Mesenchymal stem cell (in vitro differentiated cells and primary cell): ENCODE measurements around the gene RASSF9.

Source experiments
- DNase-seq: peaks from one replicate; pipeline ENCODE4 v3.0.0-alpha.2; 2013
- H2AFZ ChIP-seq: one replicate; pipeline ENCODE4 v1.6.1; 2013; ENCODE audit warnings: low read depth, mild to moderate bottlenecking, control low read depth, inconsistent platforms, low read length, moderate library complexity
- H2AK5ac ChIP-seq: 2 replicates; pipeline ENCODE4 v1.6.1; 2013; ENCODE audit warnings: low read length, moderate library complexity, mild to moderate bottlenecking, inconsistent platforms; ENCODE audit not compliant: severe bottlenecking
- H2BK120ac ChIP-seq: one replicate; pipeline ENCODE4 v1.6.1; 2013; ENCODE audit warnings: low read depth, mild to moderate bottlenecking, inconsistent platforms, low read length, moderate library complexity
- H2BK12ac ChIP-seq, 2 experiments: one replicate each; pipeline ENCODE4 v1.6.1; 2013; ENCODE audit warnings: inconsistent platforms in 2 of 2, low read length in 2 of 2, mild to moderate bottlenecking in 2 of 2, moderate library complexity in 2 of 2, control low read depth in 1 of 2
- H2BK15ac ChIP-seq: one replicate; pipeline ENCODE4 v1.6.1; 2013; ENCODE audit warnings: mild to moderate bottlenecking, low read depth, inconsistent platforms; ENCODE audit not compliant: poor library complexity, severe bottlenecking
- H2BK5ac ChIP-seq: 2 replicates; pipeline ENCODE4 v1.6.1; 2013; ENCODE audit warnings: low read depth, mild to moderate bottlenecking, low read length, control low read depth, inconsistent platforms; ENCODE audit not compliant: poor library complexity, severe bottlenecking
- H3K14ac ChIP-seq, 2 experiments: one replicate each; pipeline ENCODE4 v1.6.1; 2013; ENCODE audit warnings: inconsistent platforms in 2 of 2, low read length in 2 of 2, control low read depth in 1 of 2, mild to moderate bottlenecking in 1 of 2, moderate library complexity in 1 of 2
- H3K18ac ChIP-seq, 2 experiments: one replicate each; pipeline ENCODE4 v1.6.1; 2013; ENCODE audit warnings: inconsistent platforms in 2 of 2, low read length in 2 of 2, control low read depth in 1 of 2, low read depth in 1 of 2, mild to moderate bottlenecking in 1 of 2
- H3K23ac ChIP-seq, 2 experiments: one replicate each; pipeline ENCODE4 v1.6.1; 2013; ENCODE audit warnings: inconsistent platforms in 2 of 2, low read length in 2 of 2, mild to moderate bottlenecking in 2 of 2, moderate library complexity in 2 of 2, control low read depth in 1 of 2
- H3K27ac ChIP-seq: 2 replicates; pipeline ENCODE4 v1.5.1; 2013; ENCODE audit warnings: mild to moderate bottlenecking, moderate library complexity, low read length, control low read depth, inconsistent platforms; ENCODE audit not compliant: poor library complexity, severe bottlenecking
- H3K27me3 ChIP-seq, 2 experiments: 2 replicates each; pipeline versions ENCODE4 v1.6.1 to v1.7.0; 2013; ENCODE audit warnings: low read length in 2 of 2, mild to moderate bottlenecking in 2 of 2, moderate library complexity in 2 of 2, control low read depth in 1 of 2, inconsistent platforms in 1 of 2; ENCODE audit not compliant: control insufficient read depth in 1 of 2, insufficient read depth in 1 of 2
- H3K36me3 ChIP-seq, 2 experiments: 2 replicates each; pipeline versions ENCODE4 v1.6.1 to v1.7.0; 2013; ENCODE audit warnings: low read length in 2 of 2, control low read depth in 1 of 2, inconsistent platforms in 1 of 2, low read depth in 1 of 2, mild to moderate bottlenecking in 1 of 2; ENCODE audit not compliant: insufficient read depth in 2 of 2, control insufficient read depth in 1 of 2
- H3K4ac ChIP-seq, 2 experiments: one replicate each; pipeline ENCODE4 v1.6.1; 2013; ENCODE audit warnings: inconsistent platforms in 2 of 2, low read length in 2 of 2, mild to moderate bottlenecking in 2 of 2, moderate library complexity in 2 of 2, control low read depth in 1 of 2, low read depth in 1 of 2
- H3K4me1 ChIP-seq: 2 replicates; pipeline ENCODE4 v1.6.1; 2013; ENCODE audit warnings: low read depth, low read length, control low read depth; ENCODE audit not compliant: control insufficient read depth, insufficient read depth
- H3K4me2 ChIP-seq: 2 replicates; pipeline ENCODE4 v1.6.1; 2013; ENCODE audit warnings: low read length, mild to moderate bottlenecking, inconsistent platforms; ENCODE audit not compliant: poor library complexity, severe bottlenecking
- H3K4me3 ChIP-seq, 2 experiments: 2 replicates each; pipeline versions ENCODE4 v1.5.1 to v1.7.0; 2013; ENCODE audit warnings: low read length in 2 of 2, mild to moderate bottlenecking in 2 of 2, control low read depth in 1 of 2, low read depth in 1 of 2; ENCODE audit not compliant: insufficient read depth in 1 of 2
- H3K79me1 ChIP-seq: replicated peaks from 2 replicates; pipeline ENCODE4 v1.6.1; 2013; ENCODE audit warnings: mild to moderate bottlenecking, control low read depth, low read length, inconsistent platforms; ENCODE audit not compliant: poor library complexity, severe bottlenecking
- H3K9ac ChIP-seq: 2 replicates; pipeline ENCODE4 v1.7.0; 2013; ENCODE audit warnings: mild to moderate bottlenecking, low read length, moderate library complexity
- H3K9me3 ChIP-seq: 2 replicates; pipeline ENCODE4 v1.7.0; 2013; ENCODE audit warnings: mild to moderate bottlenecking, low read length; ENCODE audit not compliant: control insufficient read depth
- H4K8ac ChIP-seq: one replicate; pipeline ENCODE4 v1.6.1; 2013; ENCODE audit warnings: inconsistent platforms, mild to moderate bottlenecking, low read length, moderate library complexity
- H4K91ac ChIP-seq: one replicate; pipeline ENCODE4 v1.6.1; 2013; ENCODE audit warnings: mild to moderate bottlenecking, low read length, inconsistent platforms
- WGBS: methylation state at CpG from one replicate; pipeline ENCODE4 v1.1.7; 2013; ENCODE audit warnings: mixed read lengths; 5-methylcytosine and 5-hydroxymethylcytosine counted together

The RASSF9 gene

GRCh38 chr12:85855305-85855704 lies 19.1 kb upstream of the RASSF9 start:
- no peak overlapping the region for H2BK120ac ChIP-seq
- no peaks in the 10 kb centered on the region for H3K9me3 ChIP-seq
- H2AFZ ChIP-seq, result no peak overlapping the region
- H2BK5ac ChIP-seq, result no peak overlapping the region
- no peak overlapping the region for H3K27ac ChIP-seq
- no peak overlapping the region for H4K91ac ChIP-seq
- H4K8ac ChIP-seq, result no peak overlapping the region
- WGBS, result 96% methylated on average over 5 of the region's 6 CpGs
- H3K14ac ChIP-seq, result peak overlapping the region in 1 of 2 experiments; percentile 57
- no peak overlapping the region for H3K18ac ChIP-seq
- no peak overlapping the region for H3K4me3 ChIP-seq
- H3K4ac ChIP-seq, result no peak overlapping the region
- H2BK12ac ChIP-seq, result no peak overlapping the region
- no peak overlapping the region for H3K23ac ChIP-seq
- no peaks in the 10 kb centered on the region for H3K79me1 ChIP-seq
- no peaks in the 10 kb centered on the region for H3K4me1 ChIP-seq
- H3K27me3 ChIP-seq, result no peaks in the 10 kb centered on the region
- H2AK5ac ChIP-seq, result no peak overlapping the region
- H3K4me2 ChIP-seq, result no peak overlapping the region
- H2BK15ac ChIP-seq, result no peak overlapping the region
- no peak for DNase-seq
- no peak overlapping the region for H3K9ac ChIP-seq
- no peaks in the 10 kb centered on the region for H3K36me3 ChIP-seq

- no peak overlapping the region for H3K18ac ChIP-seq
- no peak overlapping the region for H3K27ac ChIP-seq
- H3K36me3 ChIP-seq, result no peaks in the 10 kb centered on the region
- no peak overlapping the region for H2BK15ac ChIP-seq
- H3K4me1 ChIP-seq, result no peaks in the 10 kb centered on the region
- no peak overlapping the region for H2AFZ ChIP-seq
- no peak for DNase-seq
- no peak overlapping the region for H2BK5ac ChIP-seq
- WGBS, result 63% methylated on average over 3 of the region's 3 CpGs
- no peak overlapping the region for H2BK12ac ChIP-seq
- H3K14ac ChIP-seq, result no peak overlapping the region
- H3K79me1 ChIP-seq, result no peaks in the 10 kb centered on the region
- no peaks in the 10 kb centered on the region for H3K9me3 ChIP-seq
- H2AK5ac ChIP-seq, result no peak overlapping the region
- no peak overlapping the region for H3K4me2 ChIP-seq
- H3K9ac ChIP-seq, result no peak overlapping the region
- no peak overlapping the region for H3K4ac ChIP-seq
- no peaks in the 10 kb centered on the region for H3K27me3 ChIP-seq
- H2BK120ac ChIP-seq, result no peak overlapping the region
- no peak overlapping the region for H3K23ac ChIP-seq
- no peak overlapping the region for H4K8ac ChIP-seq
- no peak overlapping the region for H3K4me3 ChIP-seq
- no peak overlapping the region for H4K91ac ChIP-seq
Measured at GRCh38 chr12:85849344-85849743, 13.1 kb upstream of the RASSF9 start.

- DNase-seq, result no peak
- Histone ChIP-seq H3K9me3 (no peaks in the 10 kb centered on the region), H3K14ac (no peak overlapping the region), H3K27ac (no peak overlapping the region), H2AK5ac (no peak overlapping the region), H4K8ac (no peak overlapping the region), H2BK15ac (no peak overlapping the region), H3K23ac (no peak overlapping the region), H3K18ac (no peak overlapping the region), H4K91ac (no peak overlapping the region), H2BK5ac (no peak overlapping the region), H3K27me3 (no peaks in the 10 kb centered on the region), H3K4ac (no peak overlapping the region), H2BK12ac (no peak overlapping the region), H3K36me3 (no peaks in the 10 kb centered on the region), H3K79me1 (no peaks in the 10 kb centered on the region), H3K4me2 (no peak overlapping the region), H3K9ac (no peak overlapping the region), H3K4me1 (no peaks in the 10 kb centered on the region), H3K4me3 (no peak overlapping the region), H2BK120ac (no peak overlapping the region), H2AFZ (no peak overlapping the region)
- 91% methylated on average over 17 of the region's 17 CpGs for WGBS
Measured at GRCh38 chr12:85843606-85844310, 7.5 kb upstream of the RASSF9 start.

- Histone ChIP-seq H3K27me3 (no peaks in the 10 kb centered on the region), H3K18ac (no peak overlapping the region), H3K14ac (peak overlapping the region in 1 of 2 experiments; percentile 47), H2BK5ac (peak overlapping the region; percentile 67), H3K27ac (peak overlapping the region; percentile 77), H3K4me1 (peaks cover 6% of the 10 kb centered on the region), H4K91ac (no peak overlapping the region), H2AFZ (no peak overlapping the region), H3K23ac (no peak overlapping the region), H2BK15ac (no peak overlapping the region), H2BK120ac (no peak overlapping the region), H3K79me1 (no peaks in the 10 kb centered on the region), H3K9ac (peak overlapping the region; percentile 89), H3K36me3 (no peaks in the 10 kb centered on the region), H3K4me3 (peak overlapping the region; percentile 48 to 79), H3K4ac (peak overlapping the region in 1 of 2 experiments; percentile 30), H2AK5ac (no peak overlapping the region), H2BK12ac (no peak overlapping the region), H4K8ac (peak overlapping the region; percentile 23), H3K4me2 (peak overlapping the region; percentile 60), H3K9me3 (no peaks in the 10 kb centered on the region)
- DNase-seq, result no peak
- WGBS, result 43% methylated on average over 4 of the region's 4 CpGs
Measured at GRCh38 chr12:85835426-85836196, 598 bp downstream of the RASSF9 start.
